Thyroid gland (tissue), 4 donors: Measurements from ENCODE around the gene TAS2R43. TPM values are rescaled to one million over a fixed set of nuclear protein-coding genes. Genes with fewer than 3 reads are reported as not detected.

Experiments
- DNase-seq, 2 donors: peaks; one replicate each; pipeline ENCODE4 v3.0.0-alpha.2; 2019
- H3K27ac ChIP-seq, 3 donors: fragments of 200-600 bp; sonication (generic); 1 replicate in 2 of 3; 2 replicates in 1 of 3; pipeline ENCODE4 v1.5.1; 2016 to 2019; ENCODE audit warnings: mild to moderate bottlenecking in 1 of 3, moderate library complexity in 1 of 3
- H3K27me3 ChIP-seq: fragments of 200-600 bp; sonication (generic); one replicate; pipeline ENCODE4 v1.5.1; 2019
- H3K36me3 ChIP-seq, 2 donors: fragments of 200-600 bp; sonication (generic); one replicate each; pipeline ENCODE4 v1.5.1; 2016 to 2019
- H3K4me1 ChIP-seq, 2 donors: fragments of 200-600 bp; sonication (generic); one replicate each; pipeline ENCODE4 v1.5.1; 2017 to 2019
- H3K4me3 ChIP-seq, 3 donors: fragments of 200-600 bp; sonication (generic); replicated peaks in 1 of 3; 1 replicate in 2 of 3; 2 replicates in 1 of 3; pipeline ENCODE4 v1.5.1; 2016; ENCODE audit warnings: mild to moderate bottlenecking in 1 of 3
- H3K9me3 ChIP-seq: fragments of 200-600 bp; sonication (generic); one replicate; pipeline ENCODE4 v1.5.1; 2017
- POLR2A ChIP-seq, 2 donors: fragments of 450-650 bp; IDR thresholded peaks; one replicate each; pipeline ENCODE4 v1.6.1; 2017; ENCODE audit warnings: antibody characterized with exemption in 2 of 2, mild to moderate bottlenecking in 2 of 2, moderate library complexity in 1 of 2
- WGBS, 2 donors: methylation state at CpG; one replicate each; pipeline ENCODE4 v1.1.5; 2017; 5-methylcytosine and 5-hydroxymethylcytosine counted together
- intact Hi-C: fragments of 100-400 bp; cut with DNase I; formaldehyde crosslinking; loops from one replicate; pipeline ENCODE4 v1.15.1; 2023
- total RNA-seq, 4 donors: library from RNA; depleted of rRNA; stranded (reverse); fragments of >200 nt; gene quantifications; one replicate each; pipeline ENCODE4 v1.2.3, GENCODE V29; 2016
- TF ChIP-seq, protein P1 (sequence below), 6 experiments: fragments of 200-600 bp in 3 of 6; fragments of 450-650 bp in 3 of 6; sonication (generic) in 3 of 6; IDR thresholded peaks; one replicate each; pipeline ENCODE4 v1.5.1; 2016 to 2019; ENCODE audit warnings: antibody characterized with exemption in 6 of 6, mild to moderate bottlenecking in 2 of 6, inconsistent platforms in 1 of 6, moderate library complexity in 1 of 6

Gene TAS2R43, protein sequence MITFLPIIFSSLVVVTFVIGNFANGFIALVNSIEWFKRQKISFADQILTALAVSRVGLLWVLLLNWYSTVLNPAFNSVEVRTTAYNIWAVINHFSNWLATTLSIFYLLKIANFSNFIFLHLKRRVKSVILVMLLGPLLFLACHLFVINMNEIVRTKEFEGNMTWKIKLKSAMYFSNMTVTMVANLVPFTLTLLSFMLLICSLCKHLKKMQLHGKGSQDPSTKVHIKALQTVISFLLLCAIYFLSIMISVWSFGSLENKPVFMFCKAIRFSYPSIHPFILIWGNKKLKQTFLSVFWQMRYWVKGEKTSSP
- 10 to 100 TPM in 2 of 4 donors, 1 to 10 TPM in 2; 2.6 to 26.2 (median 9.8) TPM for total RNA-seq

DNA sequence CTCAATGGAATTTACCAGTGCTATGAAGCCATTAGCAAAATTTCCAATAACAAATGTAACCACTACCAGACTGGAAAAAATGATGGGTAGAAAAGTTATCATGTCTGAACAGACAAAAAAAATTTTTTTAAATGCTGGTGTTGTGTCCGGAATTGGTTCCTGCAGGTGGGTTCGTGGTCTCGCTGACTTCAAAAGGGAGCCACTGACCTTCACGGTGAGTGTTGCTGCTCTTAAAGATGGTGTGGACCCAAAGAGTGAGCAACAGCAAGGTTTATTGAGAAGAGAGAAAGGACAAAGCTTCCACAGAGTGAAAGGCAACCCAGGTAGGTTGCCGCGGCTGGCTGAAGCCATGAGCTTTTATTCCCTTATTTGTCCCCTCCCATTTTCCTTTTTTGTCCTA is at the start of gene TAS2R43:
TAS2R43 (minus strand) TSS at position 186 of the 400 bp plus-strand sequence; CDS start at position 102, 84 bp downstream.
- WGBS, 2 donors: 93 to 94% methylated on average over 6 of the region's 6 CpGs
- Histone ChIP-seq H3K9me3 (no peaks in the 10 kb centered on the region), H3K4me1 (no peaks in the 10 kb centered on the region), H3K36me3 (no peaks in the 10 kb centered on the region), H3K27me3 (no peaks in the 10 kb centered on the region), H3K4me3 (no peak within 1 kb of the TSS), H3K27ac (no peak within 1 kb of the TSS)
- TF ChIP-seq, protein P1, sequence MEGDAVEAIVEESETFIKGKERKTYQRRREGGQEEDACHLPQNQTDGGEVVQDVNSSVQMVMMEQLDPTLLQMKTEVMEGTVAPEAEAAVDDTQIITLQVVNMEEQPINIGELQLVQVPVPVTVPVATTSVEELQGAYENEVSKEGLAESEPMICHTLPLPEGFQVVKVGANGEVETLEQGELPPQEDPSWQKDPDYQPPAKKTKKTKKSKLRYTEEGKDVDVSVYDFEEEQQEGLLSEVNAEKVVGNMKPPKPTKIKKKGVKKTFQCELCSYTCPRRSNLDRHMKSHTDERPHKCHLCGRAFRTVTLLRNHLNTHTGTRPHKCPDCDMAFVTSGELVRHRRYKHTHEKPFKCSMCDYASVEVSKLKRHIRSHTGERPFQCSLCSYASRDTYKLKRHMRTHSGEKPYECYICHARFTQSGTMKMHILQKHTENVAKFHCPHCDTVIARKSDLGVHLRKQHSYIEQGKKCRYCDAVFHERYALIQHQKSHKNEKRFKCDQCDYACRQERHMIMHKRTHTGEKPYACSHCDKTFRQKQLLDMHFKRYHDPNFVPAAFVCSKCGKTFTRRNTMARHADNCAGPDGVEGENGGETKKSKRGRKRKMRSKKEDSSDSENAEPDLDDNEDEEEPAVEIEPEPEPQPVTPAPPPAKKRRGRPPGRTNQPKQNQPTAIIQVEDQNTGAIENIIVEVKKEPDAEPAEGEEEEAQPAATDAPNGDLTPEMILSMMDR (IDR thresholded peaks at IDR 0.05): no peak
- TF ChIP-seq POLR2A (IDR thresholded peaks at IDR 0.05): no peak
- no peak for DNase-seq
- intact Hi-C loops: no loop called here

DNA sequence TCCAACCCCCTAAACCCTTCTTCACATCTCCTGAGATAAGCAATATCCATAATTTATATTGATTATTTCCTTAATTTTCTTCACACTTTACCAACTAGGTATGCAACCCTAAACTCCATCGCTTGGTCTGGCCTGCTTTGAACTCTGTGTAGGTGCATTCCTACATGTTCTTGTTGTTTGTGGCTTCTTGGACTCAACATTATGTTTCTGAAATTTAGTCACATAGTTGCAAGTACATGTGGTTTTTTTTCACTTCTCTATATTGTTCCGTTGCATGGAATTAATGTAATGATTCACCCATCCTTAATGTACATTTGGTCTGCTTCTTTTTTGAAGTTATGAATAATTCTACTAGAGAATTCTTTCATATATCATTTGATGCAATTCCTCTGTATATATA is 44.0 kb upstream of the TAS2R43 start:
- Histone ChIP-seq H3K27ac (no peak overlapping the region), H3K9me3 (no peaks in the 10 kb centered on the region), H3K36me3 (no peaks in the 10 kb centered on the region), H3K4me1 (no peaks in the 10 kb centered on the region), H3K4me3 (no peak overlapping the region), H3K27me3 (no peaks in the 10 kb centered on the region)
- 74 to 95% methylated on average over 2 of the region's 2 CpGs for WGBS, 2 donors
- no peak for TF ChIP-seq POLR2A (IDR thresholded peaks at IDR 0.05)
- TF ChIP-seq, protein P1 (IDR thresholded peaks at IDR 0.05): no peak
- no peak for DNase-seq
- intact Hi-C loops: no loop called here

DNA sequence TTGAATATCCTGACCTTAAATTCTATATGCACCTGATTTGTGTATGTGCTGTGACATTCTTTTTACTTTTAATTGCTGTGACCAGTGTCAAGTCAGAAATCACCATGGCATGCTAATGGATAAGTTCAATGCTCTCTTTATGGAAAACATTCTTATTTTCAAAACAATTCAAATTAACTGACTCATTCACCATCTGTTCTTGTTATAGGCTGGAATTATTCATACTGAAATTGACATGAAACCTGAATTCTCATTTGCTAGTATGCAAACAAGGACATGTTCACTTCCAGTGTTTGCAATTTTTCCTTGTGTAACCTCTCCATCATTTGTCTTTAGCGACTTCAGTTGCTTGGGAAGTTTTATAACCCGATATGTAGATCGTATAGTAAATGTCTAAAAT is 42.2 kb upstream of the TAS2R43 start, which contains the start of gene TAS2R30:
TAS2R30 (minus strand) TSS at position 340 of the 400 bp plus-strand sequence. CDS start 400 bp downstream, outside the sequence.
- Histone ChIP-seq H3K36me3 (no peaks in the 10 kb centered on the region), H3K27me3 (no peaks in the 10 kb centered on the region), H3K9me3 (no peaks in the 10 kb centered on the region), H3K27ac (no peak within 1 kb of the TSS), H3K4me3 (no peak within 1 kb of the TSS), H3K4me1 (no peaks in the 10 kb centered on the region)
- WGBS, 2 donors: 81 to 95% methylated on average over 3 of the region's 3 CpGs
- TF ChIP-seq, protein P1 (IDR thresholded peaks at IDR 0.05): no peak
- no peak for TF ChIP-seq POLR2A (IDR thresholded peaks at IDR 0.05)
- intact Hi-C loops: no loop called here
- no peak for DNase-seq

DNA sequence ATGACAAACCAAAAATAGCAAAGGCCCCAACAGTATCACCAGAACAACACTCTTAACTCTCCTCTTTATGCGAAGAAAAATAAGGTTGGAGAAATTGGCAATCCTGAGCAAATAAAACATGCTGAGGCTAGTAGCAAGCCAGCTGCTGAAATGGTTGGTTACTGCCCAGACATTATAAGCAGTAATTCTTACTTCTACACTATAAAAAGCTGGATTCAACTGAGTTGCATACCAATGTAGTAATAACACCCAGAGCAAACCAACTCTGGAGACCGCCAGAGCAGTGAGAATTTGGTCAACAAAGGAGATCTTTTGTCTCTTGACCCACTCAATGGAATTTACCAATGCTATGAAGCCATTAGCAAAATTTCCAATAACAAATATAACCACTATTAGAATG is 41.7 kb upstream of the TAS2R43 start:
- H3K4me3 ChIP-seq: no peak overlapping the region
- WGBS, 2 donors: 86 to 90% methylated on average over 2 of the region's 2 CpGs
- no peaks in the 10 kb centered on the region for H3K36me3 ChIP-seq
- H3K4me1 ChIP-seq: no peaks in the 10 kb centered on the region
- intact Hi-C loops: no loop called here
- no peaks in the 10 kb centered on the region for H3K27me3 ChIP-seq
- no peak for DNase-seq
- no peak overlapping the region for H3K27ac ChIP-seq
- no peaks in the 10 kb centered on the region for H3K9me3 ChIP-seq
- TF ChIP-seq, protein P1 (IDR thresholded peaks at IDR 0.05): no peak
- TF ChIP-seq POLR2A (IDR thresholded peaks at IDR 0.05): no peak

DNA sequence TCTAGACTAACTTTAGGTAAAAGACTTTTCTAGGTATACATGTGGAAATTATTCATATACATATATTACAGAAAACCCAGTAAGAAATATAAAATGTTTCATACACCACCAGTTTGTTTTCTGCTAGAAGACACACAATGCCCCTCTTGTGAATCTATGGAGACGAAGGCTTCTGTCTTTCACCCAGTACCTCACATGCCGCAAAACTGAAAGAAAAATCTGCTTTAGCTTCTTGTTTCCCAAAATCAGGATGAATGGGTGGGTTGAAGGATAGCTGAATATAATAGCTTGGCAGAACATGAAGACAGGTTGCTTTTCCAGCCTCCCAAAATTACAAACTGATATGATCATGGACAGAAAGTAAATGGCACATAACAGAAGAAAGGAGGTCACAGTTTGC is 41.0 kb upstream of the TAS2R43 start:
- no peak for TF ChIP-seq POLR2A (IDR thresholded peaks at IDR 0.05)
- TF ChIP-seq, protein P1 (IDR thresholded peaks at IDR 0.05): no peak
- Histone ChIP-seq H3K9me3 (no peaks in the 10 kb centered on the region), H3K27me3 (no peaks in the 10 kb centered on the region), H3K27ac (no peak overlapping the region), H3K36me3 (no peaks in the 10 kb centered on the region), H3K4me3 (no peak overlapping the region), H3K4me1 (no peaks in the 10 kb centered on the region)
- WGBS, 2 donors: 93 to 97% methylated on average over 2 of the region's 2 CpGs
- no peak for DNase-seq
- intact Hi-C loops: no loop called here
